ENCODE data around the gene TRANK1. TPM values are rescaled to one million over a fixed set of nuclear protein-coding genes. Genes with fewer than 3 reads are reported as not detected.
"Not testable (repeated sequence)": the region's sequence is repeated elsewhere in the genome, so short reads cannot be mapped to it uniquely, and the experiment has no call there.

TRANK1 gene
- total RNA-seq, 4 donors from 2014 or later, result 9.4 to 31.5 (median 14.6) TPM

- TF ChIP-seq CTCF (IDR thresholded peaks at IDR 0.05), result no peak
- no peak for ATAC-seq (ENCODE audit: low FRiP score)
- no peak for DNase-seq (ENCODE audit: low spot score)
Measured at GRCh38 chr3:36891701-36892160, 53.1 kb downstream of the TRANK1 start.

GRCh38 chr3:36891097-36891496 is 53.8 kb downstream of the TRANK1 start:
- not testable (repeated sequence) for ATAC-seq (ENCODE audit: low FRiP score); DNase-seq (ENCODE audit: low spot score)

GRCh38 chr3:36890261-36890660 is 54.6 kb downstream of the TRANK1 start:
- TF ChIP-seq CTCF (IDR thresholded peaks at IDR 0.05), result no peak
- ATAC-seq (ENCODE audit: low FRiP score), result no peak
- no peak for DNase-seq (ENCODE audit: low spot score)

GRCh38 chr3:36881735-36882134 is 63.1 kb downstream of the TRANK1 start:
- no peak for TF ChIP-seq CTCF (IDR thresholded peaks at IDR 0.05)
- no peak for DNase-seq (ENCODE audit: low spot score)
- ATAC-seq (ENCODE audit: low FRiP score), result no peak

GRCh38 chr3:36879842-36880241 is 65.0 kb downstream of the TRANK1 start:
- not testable (repeated sequence) for DNase-seq (ENCODE audit: low spot score); ATAC-seq (ENCODE audit: low FRiP score)

- ATAC-seq (ENCODE audit: low FRiP score), result no peak
- no peak for TF ChIP-seq CTCF (IDR thresholded peaks at IDR 0.05)
- no peak for DNase-seq (ENCODE audit: low spot score)
Measured at GRCh38 chr3:36877930-36878685, 66.7 kb downstream of the TRANK1 start.

- ATAC-seq (ENCODE audit: low FRiP score) (no peak), DNase-seq (ENCODE audit: low spot score) (no peak)
- TF ChIP-seq CTCF (IDR thresholded peaks at IDR 0.05), result no peak
Measured at GRCh38 chr3:36876181-36876936, 68.5 kb downstream of the TRANK1 start.

GRCh38 chr3:36875397-36875796 is 69.5 kb downstream of the TRANK1 start:
- no peak for DNase-seq (ENCODE audit: low spot score)
- no peak for ATAC-seq (ENCODE audit: low FRiP score)
- no peak for TF ChIP-seq CTCF (IDR thresholded peaks at IDR 0.05)

Data from omental fat pad (tissue), 4 donors.